ENCODE data around the gene COQ9. TPM values are rescaled to one million over a fixed set of nuclear protein-coding genes. Genes with fewer than 3 reads are reported as not detected.

Gene COQ9
- total and polyA plus RNA-seq, 2 of the 4 experiments (the other 2 are of a cell fraction): 57.9 to 58.5 TPM

DNA sequence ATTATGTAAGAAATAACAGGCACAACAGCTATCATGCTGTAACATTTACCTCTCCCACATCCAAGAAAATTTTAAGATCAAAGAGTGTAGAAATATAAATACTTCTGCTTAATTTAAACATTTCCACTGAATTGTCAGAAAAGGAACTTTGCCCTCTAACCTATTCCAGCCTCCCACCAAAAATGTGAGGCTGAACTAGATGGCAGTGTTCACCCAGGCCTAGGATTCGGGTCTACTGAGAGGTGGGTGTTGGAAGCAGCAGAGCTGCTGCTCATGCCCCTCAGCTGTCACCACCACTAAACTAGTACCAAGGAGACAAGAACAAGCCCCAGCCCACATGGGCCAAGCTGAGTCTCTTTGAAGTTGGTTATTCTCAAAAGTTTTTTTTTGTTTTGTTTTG is 11.4 kb upstream of the COQ9 start:
- CTCF ChIA-PET: no interaction called here

More for the DNA sequence above, 11.4 kb upstream of the COQ9 start:
- Histone ChIP-seq H3K9me3 (ENCODE audit: control insufficient read depth, insufficient read depth, low read length) (peaks cover 3% of the 10 kb centered on the region), H4K91ac (ENCODE audit: insufficient read depth, low read depth, low read length) (no peak overlapping the region), H3K23ac (ENCODE audit: low read depth, low read length) (no peak overlapping the region), H3K9me1 (ENCODE audit: insufficient read depth, low read length) (no peaks in the 10 kb centered on the region), H4K8ac (ENCODE audit: low read depth in 2 of 2, low read length in 2 of 2) (no peak overlapping the region), H3K4ac (ENCODE audit: low read depth, low read length) (no peak overlapping the region), H4K5ac (ENCODE audit: low read depth, low read length) (no peak overlapping the region), H3K14ac (replicated peaks; ENCODE audit: low read depth, low read length) (no peak overlapping the region), H2BK20ac (ENCODE audit: low read depth, low read length) (no peak overlapping the region), H3K79me1 (ENCODE audit: low read depth in 1 of 2, low read length in 2 of 2) (peaks cover under 1 to 11% of the 10 kb centered on the region in 2 experiments; a peak in 3 of 4 replicates), H2AFZ (replicated peaks; ENCODE audit: low read length, poor library complexity) (no peak overlapping the region), H3K4me1 (ENCODE audit: control insufficient read depth, insufficient read depth, low read length) (no peaks in the 10 kb centered on the region), H4K20me1 (ENCODE audit: insufficient read depth, low read length) (no peaks in the 10 kb centered on the region), H3K27me3 (ENCODE audit: control insufficient read depth, insufficient read depth, low read length) (no peaks in the 10 kb centered on the region), H2AK9ac (replicated peaks; ENCODE audit: low read depth, low read length, poor library complexity) (no peak overlapping the region), H3K18ac (ENCODE audit: low read depth, low read length) (no peak overlapping the region), H2BK15ac (ENCODE audit: low read depth, low read length) (no peak overlapping the region), H2BK120ac (ENCODE audit: low read depth, low read length) (no peak overlapping the region), H2BK5ac (ENCODE audit: low read depth, low read length, poor library complexity, severe bottlenecking) (no peak overlapping the region), H2AK5ac (ENCODE audit: low read depth, low read length) (no peak overlapping the region), H3K9ac (ENCODE audit: low read depth, low read length) (no peak overlapping the region), H3K27ac (ENCODE audit: insufficient read depth, low read length) (no peak overlapping the region), H3K4me2 (ENCODE audit: low read depth, low read length) (no peak overlapping the region), H3K4me3 (ENCODE audit: insufficient read depth, low read depth, low read length) (no peak overlapping the region), H3K36me3 (ENCODE audit: control insufficient read depth, insufficient read depth, low read length) (peaks cover 49% of the 10 kb centered on the region), H3K56ac (ENCODE audit: extremely low read depth, insufficient read depth, low read length) (no peak overlapping the region)
- TF ChIP-seq BHLHE40 (IDR thresholded peaks at IDR 0.05; ENCODE audit: low read depth, low read length): no peak
- no peak for TF ChIP-seq POLR2A (IDR thresholded peaks at IDR 0.05; ENCODE audit: low read depth, low read length)
- TF ChIP-seq SMC3 (IDR thresholded peaks at IDR 0.05; ENCODE audit: low read depth, low read length): no peak
- TF ChIP-seq, protein P1, sequence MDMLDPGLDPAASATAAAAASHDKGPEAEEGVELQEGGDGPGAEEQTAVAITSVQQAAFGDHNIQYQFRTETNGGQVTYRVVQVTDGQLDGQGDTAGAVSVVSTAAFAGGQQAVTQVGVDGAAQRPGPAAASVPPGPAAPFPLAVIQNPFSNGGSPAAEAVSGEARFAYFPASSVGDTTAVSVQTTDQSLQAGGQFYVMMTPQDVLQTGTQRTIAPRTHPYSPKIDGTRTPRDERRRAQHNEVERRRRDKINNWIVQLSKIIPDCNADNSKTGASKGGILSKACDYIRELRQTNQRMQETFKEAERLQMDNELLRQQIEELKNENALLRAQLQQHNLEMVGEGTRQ (IDR thresholded peaks at IDR 0.05; ENCODE audit: low read depth, low read length): no peak
- TF ChIP-seq NFE2L2 (IDR thresholded peaks at IDR 0.05; ENCODE audit: low read depth, low read length): no peak
- TF ChIP-seq CHD1 (IDR thresholded peaks at IDR 0.05; ENCODE audit: low read depth, low read length): no peak
- TF ChIP-seq RCOR1 (IDR thresholded peaks at IDR 0.05; ENCODE audit: insufficient replicate concordance, low read length): no peak
- TF ChIP-seq CEBPB (IDR thresholded peaks at IDR 0.05; ENCODE audit: low read depth, low read length): no peak
- no peak for TF ChIP-seq MXI1 (IDR thresholded peaks at IDR 0.05; ENCODE audit: borderline replicate concordance, low read depth, low read length)
- TF ChIP-seq, protein P2, sequence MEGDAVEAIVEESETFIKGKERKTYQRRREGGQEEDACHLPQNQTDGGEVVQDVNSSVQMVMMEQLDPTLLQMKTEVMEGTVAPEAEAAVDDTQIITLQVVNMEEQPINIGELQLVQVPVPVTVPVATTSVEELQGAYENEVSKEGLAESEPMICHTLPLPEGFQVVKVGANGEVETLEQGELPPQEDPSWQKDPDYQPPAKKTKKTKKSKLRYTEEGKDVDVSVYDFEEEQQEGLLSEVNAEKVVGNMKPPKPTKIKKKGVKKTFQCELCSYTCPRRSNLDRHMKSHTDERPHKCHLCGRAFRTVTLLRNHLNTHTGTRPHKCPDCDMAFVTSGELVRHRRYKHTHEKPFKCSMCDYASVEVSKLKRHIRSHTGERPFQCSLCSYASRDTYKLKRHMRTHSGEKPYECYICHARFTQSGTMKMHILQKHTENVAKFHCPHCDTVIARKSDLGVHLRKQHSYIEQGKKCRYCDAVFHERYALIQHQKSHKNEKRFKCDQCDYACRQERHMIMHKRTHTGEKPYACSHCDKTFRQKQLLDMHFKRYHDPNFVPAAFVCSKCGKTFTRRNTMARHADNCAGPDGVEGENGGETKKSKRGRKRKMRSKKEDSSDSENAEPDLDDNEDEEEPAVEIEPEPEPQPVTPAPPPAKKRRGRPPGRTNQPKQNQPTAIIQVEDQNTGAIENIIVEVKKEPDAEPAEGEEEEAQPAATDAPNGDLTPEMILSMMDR (conservative IDR thresholded peaks at IDR 0.05; ENCODE audit: low read depth, low read length): no peak
- no peak for TF ChIP-seq MAZ (IDR thresholded peaks at IDR 0.05; ENCODE audit: borderline replicate concordance, low read depth, low read length)
- no peak for TF ChIP-seq RAD21 (IDR thresholded peaks at IDR 0.05; ENCODE audit: low read length)
- TF ChIP-seq FOS (IDR thresholded peaks at IDR 0.05; ENCODE audit: low read depth, low read length): no peak
- TF ChIP-seq RFX5 (IDR thresholded peaks at IDR 0.05; ENCODE audit: low read depth, low read length): no peak
- no peak for TF ChIP-seq MAFK (IDR thresholded peaks at IDR 0.05; ENCODE audit: low read depth, low read length)
- TF ChIP-seq, protein P3, sequence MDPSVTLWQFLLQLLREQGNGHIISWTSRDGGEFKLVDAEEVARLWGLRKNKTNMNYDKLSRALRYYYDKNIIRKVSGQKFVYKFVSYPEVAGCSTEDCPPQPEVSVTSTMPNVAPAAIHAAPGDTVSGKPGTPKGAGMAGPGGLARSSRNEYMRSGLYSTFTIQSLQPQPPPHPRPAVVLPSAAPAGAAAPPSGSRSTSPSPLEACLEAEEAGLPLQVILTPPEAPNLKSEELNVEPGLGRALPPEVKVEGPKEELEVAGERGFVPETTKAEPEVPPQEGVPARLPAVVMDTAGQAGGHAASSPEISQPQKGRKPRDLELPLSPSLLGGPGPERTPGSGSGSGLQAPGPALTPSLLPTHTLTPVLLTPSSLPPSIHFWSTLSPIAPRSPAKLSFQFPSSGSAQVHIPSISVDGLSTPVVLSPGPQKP (IDR thresholded peaks at IDR 0.05; ENCODE audit: borderline replicate concordance, low read depth, low read length): no peak
- dilution Hi-C loops (cut with HindIII; ENCODE audit: low sequenced_read_pairs, unreplicated experiment) (no loop called here), intact Hi-C loops (cut with micrococcal nuclease) (no loop called here), in situ Hi-C loops (cut with MboI; ENCODE audit: low sequenced_read_pairs) (no loop called here)
- POLR2A ChIA-PET (ENCODE audit: unreplicated experiment): no interaction called here
- BruUV-seq (replicated peaks): no TSS peak
- no CpG with 5 or more reads among the region's 1 CpG for WGBS, 2 experiments (ENCODE audit: extremely low coverage in 2 of 2, insufficient read length in 1 of 2)
- DNase-seq (no peak), ATAC-seq (ENCODE audit: low read depth) (no peak)
